ENCODE data around the gene RGP1.

RGP1 gene

GRCh38 chr9:35792826-35793225 is 43.7 kb downstream of the RGP1 start:
- no peak overlapping the region for H3K4me2 ChIP-seq
- H2AFZ ChIP-seq (ENCODE audit: low read depth): no peak overlapping the region
- H4K20me1 ChIP-seq (ENCODE audit: insufficient read depth): no peaks in the 10 kb centered on the region
- peaks cover 32% of the 10 kb centered on the region for H3K4me1 ChIP-seq (ENCODE audit: low read depth, poor library complexity, severe bottlenecking)
- TF ChIP-seq CTCF (conservative IDR thresholded peaks at IDR 0.05; ENCODE audit: low read depth, low read length): no peak
- no peak overlapping the region for H3K4me3 ChIP-seq (IDR thresholded peaks at IDR 0.05; ENCODE audit: insufficient read depth, low read depth, low read length)
- no peak overlapping the region for H3K9ac ChIP-seq
- no peaks in the 10 kb centered on the region for H3K27me3 ChIP-seq (ENCODE audit: insufficient read depth, low read depth)
- H3K79me2 ChIP-seq (ENCODE audit: insufficient read depth, low read depth): no peaks in the 10 kb centered on the region
- no peak overlapping the region for H3K27ac ChIP-seq
- H3K36me3 ChIP-seq (ENCODE audit: insufficient read depth): no peaks in the 10 kb centered on the region

- no peaks in the 10 kb centered on the region for H3K36me3 ChIP-seq (ENCODE audit: insufficient read depth)
- H3K4me1 ChIP-seq (ENCODE audit: low read depth, poor library complexity, severe bottlenecking): peaks cover 38% of the 10 kb centered on the region
- no peaks in the 10 kb centered on the region for H4K20me1 ChIP-seq (ENCODE audit: insufficient read depth)
- H3K9ac ChIP-seq: no peak overlapping the region
- no peak overlapping the region for H3K4me3 ChIP-seq (IDR thresholded peaks at IDR 0.05; ENCODE audit: insufficient read depth, low read depth, low read length)
- H3K27me3 ChIP-seq (ENCODE audit: insufficient read depth, low read depth): no peaks in the 10 kb centered on the region
- H3K4me2 ChIP-seq: no peak overlapping the region
- no peaks in the 10 kb centered on the region for H3K79me2 ChIP-seq (ENCODE audit: insufficient read depth, low read depth)
- no peak overlapping the region for H2AFZ ChIP-seq (ENCODE audit: low read depth)
- no peak overlapping the region for H3K27ac ChIP-seq
- TF ChIP-seq CTCF (conservative IDR thresholded peaks at IDR 0.05; ENCODE audit: low read depth, low read length): no peak
Measured at GRCh38 chr9:35793461-35793860, 44.4 kb downstream of the RGP1 start.

- no peak overlapping the region for H3K27ac ChIP-seq
- H3K79me2 ChIP-seq (ENCODE audit: insufficient read depth, low read depth): no peaks in the 10 kb centered on the region
- no peaks in the 10 kb centered on the region for H3K36me3 ChIP-seq (ENCODE audit: insufficient read depth)
- peaks cover 24% of the 10 kb centered on the region for H3K4me1 ChIP-seq (ENCODE audit: low read depth, poor library complexity, severe bottlenecking)
- H3K9ac ChIP-seq: no peak overlapping the region
- TF ChIP-seq CTCF (conservative IDR thresholded peaks at IDR 0.05; ENCODE audit: low read depth, low read length): no peak
- H3K27me3 ChIP-seq (ENCODE audit: insufficient read depth, low read depth): no peaks in the 10 kb centered on the region
- H3K4me2 ChIP-seq: no peak overlapping the region
- H4K20me1 ChIP-seq (ENCODE audit: insufficient read depth): no peaks in the 10 kb centered on the region
- H3K4me3 ChIP-seq (IDR thresholded peaks at IDR 0.05; ENCODE audit: insufficient read depth, low read depth, low read length): no peak overlapping the region
- no peak overlapping the region for H2AFZ ChIP-seq (ENCODE audit: low read depth)
Measured at GRCh38 chr9:35795695-35796094, 46.6 kb downstream of the RGP1 start.

- Histone ChIP-seq H3K4me3 (IDR thresholded peaks at IDR 0.05; ENCODE audit: insufficient read depth, low read depth, low read length) (no peak overlapping the region), H2AFZ (ENCODE audit: low read depth) (no peak overlapping the region), H3K79me2 (ENCODE audit: insufficient read depth, low read depth) (no peaks in the 10 kb centered on the region), H4K20me1 (ENCODE audit: insufficient read depth) (no peaks in the 10 kb centered on the region), H3K9ac (no peak overlapping the region), H3K27me3 (ENCODE audit: insufficient read depth, low read depth) (no peaks in the 10 kb centered on the region), H3K27ac (no peak overlapping the region), H3K36me3 (ENCODE audit: insufficient read depth) (no peaks in the 10 kb centered on the region), H3K4me1 (ENCODE audit: low read depth, poor library complexity, severe bottlenecking) (peaks cover 24% of the 10 kb centered on the region), H3K4me2 (peak overlapping the region; percentile 41; the same call in 1 of the 2 replicates)
- TF ChIP-seq CTCF (conservative IDR thresholded peaks at IDR 0.05; ENCODE audit: low read depth, low read length): no peak
Measured at GRCh38 chr9:35797311-35798109, 48.4 kb downstream of the RGP1 start.

All from KMS-11 (cell line).